GM21825 (cell line): ENCODE data around the gene RABGAP1.

Experiments used
- ATAC-seq: cut with Tn5 transposase; IDR thresholded peaks from one replicate; pipeline ENCODE4 v1.9.1; 2021; ENCODE audit warnings: mild to moderate bottlenecking, moderate library complexity; ENCODE audit not compliant: unreplicated experiment

RABGAP1 gene

GRCh38 chr9:123007269-123007668, 66.4 kb downstream of the RABGAP1 start:
- ATAC-seq = no peak

- no peak for ATAC-seq
Measured at GRCh38 chr9:123008909-123009308, 68.1 kb downstream of the RABGAP1 start.

DNA sequence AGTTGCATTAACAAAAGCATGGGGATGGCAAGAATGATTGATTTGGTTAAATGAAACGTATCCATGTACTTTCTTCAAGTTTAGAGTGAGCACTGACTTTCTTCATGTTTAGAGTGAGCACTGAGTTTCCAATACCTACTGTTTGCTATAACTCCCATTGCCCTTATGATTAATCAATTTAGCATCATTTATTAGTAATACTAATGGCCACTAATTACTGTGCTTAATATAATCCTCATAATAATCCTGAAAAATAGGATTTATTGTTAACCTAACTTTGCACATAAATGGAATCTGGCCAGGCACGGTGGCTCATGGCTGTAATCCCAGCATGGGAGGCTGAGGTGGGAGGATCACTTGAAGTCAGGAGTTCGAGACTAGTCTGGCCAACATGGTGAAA, 70.6 kb downstream of the RABGAP1 start:
- ATAC-seq = no peak

- ATAC-seq = no peak
Measured at GRCh38 chr9:123011878-123012528, 71.2 kb downstream of the RABGAP1 start.

- no peak for ATAC-seq
Measured at GRCh38 chr9:123016631-123017030, 75.8 kb downstream of the RABGAP1 start.

DNA sequence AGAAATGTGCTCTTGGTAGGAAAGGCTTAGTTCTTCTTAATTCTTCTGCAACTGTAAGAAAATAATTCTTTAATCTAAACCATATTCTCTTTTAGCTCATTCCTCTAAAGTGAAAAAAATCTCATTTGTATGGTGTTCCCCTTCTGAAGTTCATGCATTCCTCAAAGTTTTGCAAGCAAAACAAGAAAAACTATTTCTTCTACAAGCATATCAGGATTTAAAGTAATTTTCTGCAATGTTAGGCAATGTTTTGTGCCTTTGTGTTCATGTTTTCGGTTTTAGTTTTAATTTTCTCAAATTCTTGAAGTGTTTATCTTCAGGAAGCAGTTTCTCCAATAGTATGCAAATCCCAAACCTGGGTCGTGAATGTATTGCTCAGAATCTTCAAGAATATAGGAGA, 80.0 kb downstream of the RABGAP1 start:
- ATAC-seq = no peak

GRCh38 chr9:123026425-123026824, 85.6 kb downstream of the RABGAP1 start:
- ATAC-seq = no peak

DNA sequence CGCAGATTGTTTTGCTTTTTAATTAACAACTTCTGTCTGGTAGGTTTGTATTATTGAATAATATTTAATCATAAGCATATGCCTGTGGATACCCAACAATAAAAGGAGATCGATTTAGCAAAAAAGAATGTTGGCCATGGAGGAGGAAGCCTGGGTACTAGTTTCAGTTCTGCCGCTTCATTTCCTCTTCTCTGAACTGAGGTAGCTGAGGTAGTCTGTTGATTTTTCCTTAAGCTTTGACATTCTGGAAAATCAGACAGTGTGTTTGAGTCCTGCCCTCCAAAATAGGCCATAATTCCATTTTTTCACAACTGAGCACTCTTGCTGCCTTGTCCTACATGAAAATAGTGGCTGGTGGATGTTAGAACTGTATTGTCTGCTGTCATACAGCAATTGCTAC, 86.7 kb downstream of the RABGAP1 start:
- ATAC-seq = no peak

DNA sequence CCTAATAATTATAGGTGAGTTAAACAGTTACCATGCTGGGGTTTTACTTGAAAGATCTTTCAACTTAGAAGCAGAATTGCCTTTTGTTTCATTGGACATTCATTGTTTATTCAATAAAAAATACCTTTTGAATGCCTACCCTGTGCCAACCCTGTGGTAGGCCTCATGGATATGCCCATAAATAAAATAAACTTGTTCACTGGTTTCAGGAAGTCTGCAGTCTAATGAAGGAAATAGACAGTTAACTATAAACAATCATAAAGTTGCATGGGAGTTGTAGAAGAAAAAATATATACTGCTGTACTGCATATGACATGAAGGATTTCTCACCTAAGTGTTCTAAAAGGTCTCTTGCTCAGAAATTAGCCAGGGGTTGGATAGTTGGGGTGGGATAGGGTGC, 87.3 kb downstream of the RABGAP1 start:
- no peak for ATAC-seq

GRCh38 chr9:123028973-123029372, 88.2 kb downstream of the RABGAP1 start:
- no peak for ATAC-seq

- ATAC-seq = no peak
Measured at GRCh38 chr9:123031963-123032362, 91.1 kb downstream of the RABGAP1 start.

GRCh38 chr9:123033352-123033751, 92.5 kb downstream of the RABGAP1 start, which contains the start of gene GPR21:
Gene GPR21 (plus strand): TSS chr9:123033667. CDS start chr9:123034567, 900 bp downstream.
- no peak for ATAC-seq

DNA sequence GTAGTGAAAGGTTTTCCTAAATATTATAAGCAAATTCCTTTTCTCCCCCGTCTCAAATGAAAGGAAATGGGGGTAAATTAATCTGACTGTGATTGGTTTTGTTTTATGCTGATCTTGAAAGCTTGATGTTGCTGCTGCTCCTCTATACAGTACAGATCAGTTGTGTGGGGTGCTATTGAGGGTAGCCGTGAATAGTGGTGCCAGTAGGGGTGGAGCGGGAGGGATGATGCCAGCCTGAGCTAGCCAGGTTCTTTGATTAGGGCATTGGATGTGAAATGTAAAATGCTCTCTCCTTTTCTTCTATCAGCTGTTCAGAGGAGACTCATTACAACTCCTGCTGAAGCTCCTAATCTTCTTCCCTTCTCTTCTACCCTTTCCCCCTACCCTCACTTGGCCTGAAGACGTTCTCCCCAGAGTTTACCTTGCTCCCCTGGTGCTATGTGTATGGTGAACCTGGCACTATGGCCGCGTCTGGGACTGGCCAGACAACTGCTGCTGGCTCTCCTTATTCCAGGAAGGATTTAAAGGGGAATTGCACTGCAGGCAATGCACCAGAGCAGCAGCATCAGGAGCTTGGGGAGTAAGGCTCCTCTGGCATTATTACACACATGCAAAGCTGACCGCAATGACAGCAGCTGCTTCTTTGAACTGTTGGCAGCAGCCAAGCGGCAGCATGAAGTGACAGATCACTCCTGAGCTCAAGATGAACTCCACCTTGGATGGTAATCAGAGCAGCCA, 93.2 kb downstream of the RABGAP1 start:
- no peak for ATAC-seq

DNA sequence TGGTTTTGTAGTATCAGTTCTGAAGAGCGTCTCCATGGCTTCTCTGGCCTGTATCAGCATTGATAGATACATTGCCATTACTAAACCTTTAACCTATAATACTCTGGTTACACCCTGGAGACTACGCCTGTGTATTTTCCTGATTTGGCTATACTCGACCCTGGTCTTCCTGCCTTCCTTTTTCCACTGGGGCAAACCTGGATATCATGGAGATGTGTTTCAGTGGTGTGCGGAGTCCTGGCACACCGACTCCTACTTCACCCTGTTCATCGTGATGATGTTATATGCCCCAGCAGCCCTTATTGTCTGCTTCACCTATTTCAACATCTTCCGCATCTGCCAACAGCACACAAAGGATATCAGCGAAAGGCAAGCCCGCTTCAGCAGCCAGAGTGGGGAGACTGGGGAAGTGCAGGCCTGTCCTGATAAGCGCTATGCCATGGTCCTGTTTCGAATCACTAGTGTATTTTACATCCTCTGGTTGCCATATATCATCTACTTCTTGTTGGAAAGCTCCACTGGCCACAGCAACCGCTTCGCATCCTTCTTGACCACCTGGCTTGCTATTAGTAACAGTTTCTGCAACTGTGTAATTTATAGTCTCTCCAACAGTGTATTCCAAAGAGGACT, 94.2 kb downstream of the RABGAP1 start:
- ATAC-seq = no peak

DNA sequence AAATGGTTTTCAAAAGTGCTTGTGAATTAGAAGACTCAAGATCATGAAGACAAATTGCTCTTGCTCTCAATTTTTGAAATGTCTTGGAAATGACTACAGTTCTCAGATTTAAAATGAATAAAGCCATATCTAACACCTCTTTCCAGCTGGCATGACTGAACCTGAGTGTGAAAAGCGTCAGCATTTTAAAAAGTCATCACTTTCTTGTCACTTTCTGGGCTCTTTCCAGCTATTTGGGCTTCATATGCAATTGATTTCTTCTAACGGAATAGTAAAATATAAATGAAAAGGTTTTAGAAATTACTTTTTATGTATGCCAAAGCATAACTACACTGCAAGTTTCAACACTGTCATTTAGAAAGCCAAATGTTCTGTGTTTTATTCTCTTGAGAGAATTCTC, 95.0 kb downstream of the RABGAP1 start:
- ATAC-seq = no peak

DNA sequence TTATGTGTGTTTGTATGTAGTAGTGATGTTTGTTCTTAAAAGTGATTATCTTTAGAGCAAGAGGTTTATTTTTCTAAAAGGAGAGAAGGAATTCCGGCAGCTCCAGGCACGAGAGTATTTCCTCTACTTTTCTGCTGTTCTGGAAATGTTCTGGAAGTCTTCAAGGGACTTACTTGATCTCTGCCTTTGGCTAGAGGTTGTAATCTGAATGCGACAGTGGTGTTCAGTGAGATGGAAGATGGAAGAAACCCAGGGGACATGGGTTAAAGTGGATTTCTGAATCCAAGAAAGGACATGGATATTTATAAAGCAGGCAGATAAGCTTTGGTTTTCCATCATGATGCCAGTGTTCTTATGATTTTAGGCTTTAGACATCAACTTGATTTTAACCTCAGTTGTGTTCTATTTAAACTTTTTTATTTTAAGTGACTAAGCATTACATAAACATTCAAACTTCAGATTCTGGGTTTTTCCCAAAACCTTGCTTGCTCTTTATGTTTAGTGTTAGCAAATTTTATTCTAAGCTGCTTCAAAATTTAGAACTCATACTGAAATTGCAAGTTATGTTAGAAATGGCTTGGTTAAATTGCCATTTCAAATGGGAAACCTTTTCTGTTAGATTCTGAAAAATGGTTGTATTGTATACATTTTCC, 96.2 kb downstream of the RABGAP1 start:
- ATAC-seq = no peak

GRCh38 chr9:123039617-123040219, 98.9 kb downstream of the RABGAP1 start:
- no peak for ATAC-seq

GRCh38 chr9:123040801-123041200, 100.0 kb downstream of the RABGAP1 start:
- no peak for ATAC-seq

GRCh38 chr9:123041489-123041888, 100.7 kb downstream of the RABGAP1 start:
- no peak for ATAC-seq

DNA sequence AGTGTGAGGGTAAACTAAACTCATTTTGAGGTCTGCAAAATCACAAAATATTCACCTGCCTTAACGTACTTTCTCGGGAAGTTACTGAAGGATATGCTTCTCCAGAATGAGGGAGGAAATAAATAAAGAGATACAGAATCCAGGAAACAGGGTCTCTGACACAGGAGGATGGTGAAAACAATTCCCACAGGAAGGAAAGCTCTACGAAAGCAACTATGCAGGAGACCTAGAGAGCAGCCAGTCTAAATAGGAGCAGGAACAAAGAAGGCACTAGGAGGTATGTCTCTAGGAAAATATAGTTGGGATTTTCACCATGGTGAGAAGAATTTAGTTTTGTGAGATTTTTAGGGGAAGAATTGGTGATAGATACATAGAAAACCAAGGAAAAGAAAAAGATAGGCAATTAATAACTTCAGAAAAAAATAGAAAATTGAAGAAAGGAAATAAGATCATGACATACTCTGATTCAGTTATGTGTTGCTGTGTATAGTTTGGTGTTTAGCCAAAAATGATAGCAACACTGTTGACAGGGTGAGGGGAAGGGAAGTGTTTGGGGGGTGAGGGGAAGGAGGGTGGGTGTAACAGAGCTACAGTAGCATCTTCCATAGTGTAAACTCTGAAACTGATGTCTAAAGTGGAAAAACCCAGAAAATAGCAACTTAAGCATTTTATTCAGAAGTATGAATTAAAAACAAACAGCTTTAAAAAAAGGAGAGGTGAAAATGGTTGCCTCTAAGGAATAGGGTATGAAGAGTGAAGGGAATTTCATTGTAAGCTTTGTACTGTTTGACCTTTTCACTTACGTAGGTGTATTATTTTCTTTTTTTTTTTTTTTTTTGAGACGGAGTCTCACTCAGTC, 102.5 kb downstream of the RABGAP1 start:
- no peak for ATAC-seq
